NCI-H1105 (cell line): ENCODE measurements around the gene ITGB4.
"Not testable (repeated sequence)": the region's sequence is repeated elsewhere in the genome, so short reads cannot be mapped to it uniquely, and the experiment has no call there.

ENCODE experiments used
- DNase-seq: peaks from one replicate; lab custom pipeline; 2025; lab: John Stamatoyannopoulos, UW

ITGB4 gene

GRCh38 chr17:75771334-75772281, 50.3 kb downstream of the ITGB4 start:
- DNase-seq = no peak

GRCh38 chr17:75773121-75773807, 52.0 kb downstream of the ITGB4 start:
- DNase-seq = no peak

- no peak for DNase-seq
Observed at GRCh38 chr17:75773808-75774470, 52.7 kb downstream of the ITGB4 start.

GRCh38 chr17:75774471-75774990, 53.3 kb downstream of the ITGB4 start:
- DNase-seq = no peak

- DNase-seq = no peak
Observed at GRCh38 chr17:75774991-75775668, 53.9 kb downstream of the ITGB4 start.

GRCh38 chr17:75776386-75777295, 55.4 kb downstream of the ITGB4 start:
- no peak for DNase-seq

- DNase-seq = no peak
Observed at GRCh38 chr17:75777296-75777922, 56.1 kb downstream of the ITGB4 start.

- not testable (repeated sequence) for DNase-seq
Observed at GRCh38 chr17:75778066-75778860, 57.0 kb downstream of the ITGB4 start.

- DNase-seq = no peak
Observed at GRCh38 chr17:75778861-75779249, 57.6 kb downstream of the ITGB4 start.

- peak; percentile 98 for DNase-seq
Observed at GRCh38 chr17:75779250-75779986, 58.2 kb downstream of the ITGB4 start.

- no peak for DNase-seq
Observed at GRCh38 chr17:75779987-75780889, 59.0 kb downstream of the ITGB4 start.

GRCh38 chr17:75783069-75783783, 62.0 kb downstream of the ITGB4 start:
- DNase-seq = peak; percentile 45

GRCh38 chr17:75783803-75784472, 62.7 kb downstream of the ITGB4 start:
- DNase-seq = no peak

GRCh38 chr17:75784473-75785015, 63.3 kb downstream of the ITGB4 start, which contains the start of gene UNK:
TSS of gene UNK (plus strand) at chr17:75784806. CDS start at chr17:75784881, 75 bp downstream.
- peak; percentile 97 for DNase-seq

GRCh38 chr17:75785016-75785890, 64.0 kb downstream of the ITGB4 start:
- peak; percentile 81 for DNase-seq
